Ishikawa (cell line): ENCODE data around the gene ABRACL.

Experiments used
- CEBPB ChIP-seq: IDR thresholded peaks from 2 replicates; pipeline ENCODE4 v1.6.1; 2012
- CREB1 ChIP-seq: IDR thresholded peaks from 2 replicates; pipeline ENCODE4 v1.6.1; 2012; ENCODE audit warnings: low read depth
- EGR1 ChIP-seq: IDR thresholded peaks from 2 replicates; pipeline ENCODE4 v1.6.1; 2012
- EP300 ChIP-seq: IDR thresholded peaks from 2 replicates; pipeline ENCODE4 v1.6.1; 2012; ENCODE audit warnings: borderline replicate concordance
- FOXM1 ChIP-seq: IDR thresholded peaks from 2 replicates; pipeline ENCODE4 v1.6.1; 2012; ENCODE audit warnings: low read depth, borderline replicate concordance
- NFIC ChIP-seq: IDR thresholded peaks from 2 replicates; pipeline ENCODE4 v1.6.1; 2012
- RAD21 ChIP-seq: IDR thresholded peaks from 2 replicates; pipeline ENCODE4 v1.6.1; 2012; ENCODE audit warnings: low read depth
- REST ChIP-seq: IDR thresholded peaks from 2 replicates; pipeline ENCODE4 v1.6.1; 2012; ENCODE audit warnings: low read depth, mild to moderate bottlenecking
- TAF1 ChIP-seq: IDR thresholded peaks from 2 replicates; pipeline ENCODE4 v1.6.1; 2012; ENCODE audit warnings: low read depth, mild to moderate bottlenecking
- TCF12 ChIP-seq: IDR thresholded peaks from 2 replicates; pipeline ENCODE4 v1.6.1; 2012; ENCODE audit warnings: low read depth
- TEAD4 ChIP-seq: IDR thresholded peaks from 2 replicates; pipeline ENCODE4 v1.6.1; 2012
- USF1 ChIP-seq: IDR thresholded peaks from 2 replicates; pipeline ENCODE4 v1.6.1; 2012
- YY1 ChIP-seq: IDR thresholded peaks from 2 replicates; pipeline ENCODE4 v1.6.1; 2012; ENCODE audit warnings: low read depth
- ZBTB7A ChIP-seq: IDR thresholded peaks from 2 replicates; pipeline ENCODE4 v1.6.1; 2012; ENCODE audit warnings: low read depth
- TF ChIP-seq, protein P1 (sequence below): IDR thresholded peaks from 2 replicates; pipeline ENCODE4 v1.6.1; 2012

The ABRACL gene, protein sequence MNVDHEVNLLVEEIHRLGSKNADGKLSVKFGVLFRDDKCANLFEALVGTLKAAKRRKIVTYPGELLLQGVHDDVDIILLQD

GRCh38 chr6:139028658-139029469 lies at the start of gene ABRACL:
ABRACL (plus strand) TSS chr6:139028745; CDS start chr6:139034161, 5,416 bp downstream.
- peak; percentile 95 for TF ChIP-seq USF1
- no peak for TF ChIP-seq REST
- TF ChIP-seq EGR1, result peak; percentile 92
- TF ChIP-seq CREB1, result no peak
- TF ChIP-seq, protein P1, sequence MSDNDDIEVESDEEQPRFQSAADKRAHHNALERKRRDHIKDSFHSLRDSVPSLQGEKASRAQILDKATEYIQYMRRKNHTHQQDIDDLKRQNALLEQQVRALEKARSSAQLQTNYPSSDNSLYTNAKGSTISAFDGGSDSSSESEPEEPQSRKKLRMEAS, result peak; percentile 78
- TF ChIP-seq TEAD4, result 0 out of 2 replicates have a peak, but pooled peaks have one; percentile 3
- TF ChIP-seq FOXM1, result no peak
- TF ChIP-seq TAF1, result peak; percentile 61; the same call in 1 of the 2 replicates
- no peak for TF ChIP-seq NFIC
- no peak; the same call in none of the 2 replicates for TF ChIP-seq YY1
- TF ChIP-seq ZBTB7A, result peak; percentile 83; the same call in 1 of the 2 replicates
- no peak for TF ChIP-seq EP300
- TF ChIP-seq RAD21, result no peak
- TF ChIP-seq TCF12, result no peak
- TF ChIP-seq CEBPB, result no peak; the same call in 1 of the 2 replicates

GRCh38 chr6:138979365-138979764 lies 49.2 kb upstream of the ABRACL start:
- no peak for TF ChIP-seq CREB1
- TF ChIP-seq CEBPB, result no peak
- TF ChIP-seq TAF1, result no peak
- TF ChIP-seq NFIC, result no peak
- TF ChIP-seq EP300, result no peak

DNA sequence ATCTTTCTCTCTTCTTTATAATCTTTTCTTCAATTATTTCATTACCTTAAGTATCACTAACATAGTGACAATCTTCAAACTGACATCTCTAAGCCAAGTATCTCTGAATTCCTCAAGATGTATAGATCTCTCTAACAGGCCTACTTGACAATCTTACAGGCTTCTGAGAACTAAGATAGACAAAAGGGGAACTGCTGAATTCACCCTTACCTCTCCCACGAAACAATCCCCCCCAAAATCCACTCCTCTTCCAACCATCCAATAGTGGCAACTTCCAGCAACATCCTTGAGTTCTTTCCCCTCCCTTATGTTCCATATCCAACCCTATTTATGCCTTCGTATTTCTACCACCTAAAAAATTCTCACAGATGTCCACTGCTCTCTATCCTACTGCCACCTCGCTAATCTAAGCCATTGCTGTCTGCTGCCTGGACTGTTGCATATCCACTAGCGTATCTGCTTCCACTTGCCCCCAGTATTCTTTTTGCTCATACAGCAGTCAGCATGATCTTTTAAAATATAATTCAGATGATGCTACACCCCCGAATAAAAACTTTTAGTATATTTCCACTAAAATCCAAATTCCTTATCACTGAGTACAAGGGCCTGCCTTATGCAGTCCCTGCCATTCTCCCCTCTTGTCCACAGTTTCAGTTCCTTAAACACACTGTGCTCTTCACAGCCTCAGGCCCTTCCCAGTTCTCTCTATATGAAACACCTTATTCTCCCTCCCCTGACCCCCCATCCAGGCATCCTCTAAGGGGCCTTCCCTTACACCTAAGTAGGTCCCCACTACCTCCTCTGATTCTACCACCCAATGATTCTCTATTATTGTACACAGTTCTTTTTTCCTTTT lies 48.5 kb upstream of the ABRACL start:
- TF ChIP-seq RAD21 (no peak), REST (no peak), YY1 (no peak), FOXM1 (no peak), EP300 (no peak), CEBPB (no peak), CREB1 (no peak), TCF12 (no peak), TEAD4 (no peak), ZBTB7A (no peak), EGR1 (no peak), TAF1 (no peak), USF1 (no peak), NFIC (no peak)
- TF ChIP-seq, protein P1, result no peak

- no peak for TF ChIP-seq EP300
- no peak for TF ChIP-seq USF1
- no peak for TF ChIP-seq TAF1
- TF ChIP-seq RAD21, result no peak
These were observed 47.1 kb upstream of the ABRACL start for GRCh38 chr6:138981416-138981815.

- no peak for TF ChIP-seq TCF12
- no peak for TF ChIP-seq CREB1
- no peak for TF ChIP-seq NFIC
- TF ChIP-seq, protein P1, result no peak
- no peak for TF ChIP-seq YY1
- TF ChIP-seq RAD21, result no peak
- TF ChIP-seq TAF1, result no peak
- TF ChIP-seq TEAD4, result no peak
- TF ChIP-seq EGR1, result no peak
- TF ChIP-seq REST, result no peak
- TF ChIP-seq EP300, result no peak
- TF ChIP-seq CEBPB, result no peak
- TF ChIP-seq FOXM1, result no peak
These were observed 42.0 kb upstream of the ABRACL start for GRCh38 chr6:138986578-138986977.
